ENCODE results near the gene QSER1.

- TF ChIP-seq CTCF (IDR thresholded peaks at IDR 0.05) (no peak), POLR2A (IDR thresholded peaks at IDR 0.05) (no peak), POLR2AphosphoS5 (IDR thresholded peaks at IDR 0.05) (no peak), EP300 (IDR thresholded peaks at IDR 0.05) (no peak)
Observed at GRCh38 chr11:32893093-32893342, 407 bp downstream of the QSER1 start.

All from gastroesophageal sphincter (tissue), 3 donors.